H1 (cell line): ENCODE measurements around the gene SBF2. TPM values are rescaled to one million over a fixed set of nuclear protein-coding genes. Genes with fewer than 3 reads are reported as not detected.

Experiments
- CTCF ChIA-PET: fragments of 300-600 bp; sonication (Branson Sonifier 250); formaldehyde crosslinking; loops from one replicate; lab custom pipeline; 2021; ENCODE audit not compliant: partially characterized antibody; lab: Charles Lee
- POLR2A ChIA-PET: fragments of 300-600 bp; sonication (Branson Sonifier 250); formaldehyde crosslinking; loops from one replicate; lab custom pipeline; 2021; ENCODE audit warnings: inconsistent platforms; ENCODE audit not compliant: partially characterized antibody; lab: Charles Lee
- DNase-seq, 2 experiments: peaks; one replicate each; pipeline versions ENCODE4 v3.0.0 to v3.0.0-alpha.2; 2010 to 2022; ENCODE audit warnings: low spot score in 2 of 2, low read depth in 1 of 2, mixed read lengths in 1 of 2
- FAIRE-seq: peaks from 2 replicates; lab custom pipeline; 2011; peaks lifted over from hg19 to GRCh38; lab: Jason Lieb, UNC
- H2AFZ ChIP-seq: 2 replicates; pipeline ENCODE4 v1.8.1; 2012; ENCODE audit warnings: low read length, inconsistent platforms
- H2AK5ac ChIP-seq: 2 replicates; pipeline ENCODE4 v1.6.1; 2013; ENCODE audit warnings: low read depth, low read length
- H2BK120ac ChIP-seq: replicated peaks from 2 replicates; pipeline ENCODE3; 2013; ENCODE audit warnings: low read depth, low read length, inconsistent platforms
- H2BK12ac ChIP-seq: 2 replicates; pipeline ENCODE4 v1.6.1; 2013; ENCODE audit warnings: low read depth, low read length
- H2BK15ac ChIP-seq: 2 replicates; pipeline ENCODE4 v1.6.1; 2013; ENCODE audit warnings: low read length
- H2BK20ac ChIP-seq: 2 replicates; pipeline ENCODE4 v1.6.1; 2013; ENCODE audit warnings: low read length
- H2BK5ac ChIP-seq: 2 replicates; pipeline ENCODE4 v1.6.1; 2013; ENCODE audit warnings: low read depth, low read length
- H3K14ac ChIP-seq: 2 replicates; pipeline ENCODE4 v1.6.1; 2013; ENCODE audit warnings: inconsistent platforms; ENCODE audit not compliant: insufficient read length
- H3K18ac ChIP-seq: 2 replicates; pipeline ENCODE4 v1.6.1; 2013; ENCODE audit warnings: low read length; ENCODE audit errors: extremely low read depth
- H3K23ac ChIP-seq: 2 replicates; pipeline ENCODE4 v1.6.1; 2013; ENCODE audit warnings: inconsistent platforms; ENCODE audit not compliant: insufficient read length
- H3K23me2 ChIP-seq: 2 replicates; pipeline ENCODE4 v1.6.1; 2013; ENCODE audit warnings: low read depth, low read length
- H3K27ac ChIP-seq: 2 replicates; pipeline ENCODE4 v1.6.1; 2011; ENCODE audit warnings: low read depth, low read length, inconsistent platforms
- H3K27me3 ChIP-seq, 4 experiments: replicated peaks in 1 of 4; 1 replicate in 1 of 4; 2 replicates in 3 of 4; pipeline versions ENCODE4 v1.6.1 to v1.8.1; 2011 to 2013; ENCODE audit warnings: low read length in 3 of 4, mild to moderate bottlenecking in 3 of 4, inconsistent platforms in 2 of 4, mixed read lengths in 2 of 4, moderate library complexity in 1 of 4; ENCODE audit not compliant: control insufficient read depth in 3 of 4, insufficient read depth in 3 of 4; ENCODE audit errors: extremely low read depth in 1 of 4
- H3K36me3 ChIP-seq, 4 experiments: 2 replicates each; pipeline versions ENCODE4 v1.6.1 to v1.8.1; 2011 to 2013; ENCODE audit warnings: mild to moderate bottlenecking in 4 of 4, low read length in 3 of 4, moderate library complexity in 2 of 4, control low read depth in 1 of 4, inconsistent platforms in 1 of 4; ENCODE audit not compliant: insufficient read depth in 4 of 4, control insufficient read depth in 2 of 4
- H3K4ac ChIP-seq: replicated peaks from 2 replicates; pipeline ENCODE3; 2013; ENCODE audit warnings: low read length, low read depth, mixed read lengths, inconsistent platforms; ENCODE audit not compliant: insufficient read length
- H3K4me1 ChIP-seq, 4 experiments: replicated peaks in 1 of 4; 1 replicate in 1 of 4; 2 replicates in 3 of 4; pipeline versions ENCODE4 v1.6.1 to v1.8.1; 2011 to 2013; ENCODE audit warnings: low read length in 3 of 4, inconsistent platforms in 2 of 4, mixed read lengths in 1 of 4; ENCODE audit not compliant: insufficient read depth in 4 of 4, control insufficient read depth in 3 of 4
- H3K4me2 ChIP-seq, 2 experiments: 2 replicates each; pipeline versions ENCODE4 v1.6.1 to v1.8.1; 2011 to 2013; ENCODE audit warnings: low read depth in 2 of 2, low read length in 2 of 2, control low read depth in 1 of 2, inconsistent platforms in 1 of 2, mild to moderate bottlenecking in 1 of 2; ENCODE audit not compliant: insufficient read depth in 1 of 2
- H3K4me3 ChIP-seq, 4 experiments: fragments of 200-600, 300-600 bp in 1 of 4; sonication (generic), shearing (Covaris generic), sonication (Bioruptor Twin) in 1 of 4; 2 replicates each; pipeline versions ENCODE4 v1.5.1 to v1.8.1; 2011 to 2016; ENCODE audit warnings: low read length in 4 of 4, low read depth in 3 of 4, control low read depth in 2 of 4, inconsistent platforms in 2 of 4, mild to moderate bottlenecking in 2 of 4, mixed read lengths in 1 of 4, moderate library complexity in 1 of 4; ENCODE audit not compliant: insufficient read depth in 2 of 4; ENCODE audit errors: extremely low read depth in 1 of 4
- H3K56ac ChIP-seq: replicated peaks from 2 replicates; pipeline ENCODE3; 2013; ENCODE audit warnings: low read depth, mild to moderate bottlenecking, mixed read lengths, low read length, inconsistent platforms; ENCODE audit not compliant: insufficient read length
- H3K79me1 ChIP-seq: 2 replicates; pipeline ENCODE4 v1.6.1; 2013; ENCODE audit warnings: low read depth, low read length, control low read depth
- H3K79me2 ChIP-seq, 2 experiments: 2 replicates each; pipeline versions ENCODE4 v1.6.1 to v1.8.1; 2012 to 2013; ENCODE audit warnings: low read length in 2 of 2, mild to moderate bottlenecking in 2 of 2, inconsistent platforms in 1 of 2; ENCODE audit not compliant: insufficient read depth in 2 of 2, control insufficient read depth in 1 of 2
- H3K9ac ChIP-seq, 4 experiments: replicated peaks in 1 of 4; 1 replicate in 1 of 4; 2 replicates in 3 of 4; pipeline versions ENCODE4 v1.6.1 to v1.8.1; 2011 to 2013; ENCODE audit warnings: low read depth in 3 of 4, low read length in 3 of 4, control low read depth in 2 of 4, mild to moderate bottlenecking in 2 of 4, moderate library complexity in 2 of 4, inconsistent platforms in 1 of 4; ENCODE audit errors: extremely low read depth in 1 of 4
- H3K9me3 ChIP-seq, 2 experiments: 2 replicates each; pipeline versions ENCODE4 v1.6.1 to v1.8.1; 2012 to 2013; ENCODE audit warnings: mild to moderate bottlenecking in 2 of 2, moderate library complexity in 2 of 2, control low read depth in 1 of 2, inconsistent platforms in 1 of 2, low read depth in 1 of 2, low read length in 1 of 2, mixed read lengths in 1 of 2; ENCODE audit not compliant: insufficient read depth in 2 of 2
- H4K20me1 ChIP-seq, 2 experiments: replicated peaks in 1 of 2; 2 replicates each; pipeline versions ENCODE3 to v1.8.1; 2011 to 2013; ENCODE audit warnings: inconsistent platforms in 2 of 2, low read length in 2 of 2, mild to moderate bottlenecking in 1 of 2; ENCODE audit not compliant: insufficient read depth in 2 of 2, control insufficient read depth in 1 of 2
- H4K5ac ChIP-seq: 2 replicates; pipeline ENCODE4 v1.6.1; 2013; ENCODE audit warnings: low read length, low read depth, mixed read lengths, inconsistent platforms; ENCODE audit not compliant: insufficient read length
- H4K8ac ChIP-seq: 2 replicates; pipeline ENCODE4 v1.8.0; 2013; ENCODE audit warnings: mild to moderate bottlenecking, moderate library complexity, low read length, inconsistent platforms; ENCODE audit not compliant: insufficient read depth; ENCODE audit errors: extremely low read depth
- H4K91ac ChIP-seq: replicated peaks from 2 replicates; pipeline ENCODE3; 2013; ENCODE audit warnings: low read length, mixed read lengths, inconsistent platforms; ENCODE audit not compliant: insufficient read length
- ATF2 ChIP-seq: IDR thresholded peaks from 2 replicates; pipeline ENCODE4 v1.6.1; 2012; ENCODE audit warnings: low read length, inconsistent platforms
- CHD2 ChIP-seq: IDR thresholded peaks from 2 replicates; pipeline ENCODE4 v1.6.1; 2012; ENCODE audit warnings: low read length, improper control_type of control experiment
- EGR1 ChIP-seq: IDR thresholded peaks from 2 replicates; pipeline ENCODE4 v1.6.1; 2011; ENCODE audit warnings: low read depth, low read length, borderline replicate concordance
- GABPA ChIP-seq: IDR thresholded peaks from 2 replicates; pipeline ENCODE4 v1.6.1; 2011; ENCODE audit warnings: mild to moderate bottlenecking, low read length, moderate library complexity, borderline replicate concordance; ENCODE audit not compliant: insufficient read depth
- JUND ChIP-seq: IDR thresholded peaks from 2 replicates; pipeline ENCODE4 v1.6.1; 2011; ENCODE audit warnings: mild to moderate bottlenecking, improper control_type of control experiment, low read length
- KDM4A ChIP-seq: IDR thresholded peaks from one replicate; pipeline ENCODE4 v1.7.1; 2012; ENCODE audit warnings: low read depth, mild to moderate bottlenecking, moderate library complexity, low read length, inconsistent platforms; ENCODE audit not compliant: severe bottlenecking
- KDM5A ChIP-seq: fragments of 200-600 bp; IDR thresholded peaks from 2 replicates; pipeline ENCODE4 v1.7.1; 2012; ENCODE audit warnings: mild to moderate bottlenecking, low read length, inconsistent platforms, mixed read lengths
- POLR2A ChIP-seq, 2 experiments: IDR thresholded peaks; 1 replicate in 1 of 2; 2 replicates in 1 of 2; pipeline ENCODE4 v1.6.1; 2011; ENCODE audit warnings: low read depth in 2 of 2, low read length in 2 of 2, mild to moderate bottlenecking in 2 of 2; ENCODE audit errors: control extremely low read depth in 1 of 2
- POLR2AphosphoS5 ChIP-seq: IDR thresholded peaks from 2 replicates; pipeline ENCODE4 v1.6.1; 2011; ENCODE audit warnings: low read depth, low read length
- SIX5 ChIP-seq: IDR thresholded peaks from 2 replicates; pipeline ENCODE4 v1.6.1; 2011; ENCODE audit warnings: mild to moderate bottlenecking, low read depth, low read length
- SP1 ChIP-seq: IDR thresholded peaks from 2 replicates; pipeline ENCODE4 v1.6.1; 2011; ENCODE audit warnings: low read depth, low read length
- WGBS, 2 experiments: shearing (Covaris generic) in 1 of 2; methylation state at CpG; one replicate each; pipeline versions ENCODE4 v1.1.6 to v1.1.7; 2013 to 2015; ENCODE audit warnings: low lambda C conversion rate in 2 of 2, mixed read lengths in 2 of 2, inconsistent platforms in 1 of 2, low coverage in 1 of 2, missing lambda C conversion rate in 1 of 2; ENCODE audit not compliant: insufficient replicate concordance in 2 of 2, insufficient coverage in 1 of 2, insufficient read length in 1 of 2; ENCODE audit errors: extremely low coverage in 1 of 2, missing lambda C conversion rate in 1 of 2; 5-methylcytosine and 5-hydroxymethylcytosine counted together
- polyA plus RNA-seq, 7 experiments: library from polyadenylated mRNA; depleted of rRNA in 3 of 7; stranded (reverse) in 5 of 7; unstranded in 2 of 7; fragments of >200 nt in 5 of 7; fragments of 200-250 nt in 2 of 7; gene quantifications; 1 replicate in 5 of 7; 2 replicates in 1 of 7; 4 replicates in 1 of 7; pipeline versions ENCODE4 v1.2.1 to v1.2.3, GENCODE V29; 2011 to 2013; ENCODE audit warnings: missing spikeins in 2 of 7, mixed read lengths in 2 of 7
- total RNA-seq: library from RNA; stranded (reverse); fragmentation: NEBNext Ultra II Directional; extraction: Animal tissue kit (Norgen Biotek cat#: 25700); gene quantifications from 2 replicates; pipeline ENCODE4 v1.2.1, GENCODE V29; 2021
- TF ChIP-seq, protein P1 (sequence below): IDR thresholded peaks from 2 replicates; pipeline ENCODE4 v1.6.1; 2012; ENCODE audit warnings: inconsistent platforms

SBF2 gene
- total and polyA plus RNA-seq, 2 of the 8 experiments (the other 6 are each of a cell fraction or from before 2014, with no cell fraction given): 36.7 to 50.5 TPM

- POLR2A ChIA-PET: interaction anchor here (0.5 to 2.4 kb wide), 5 partner anchors 11 to 214 kb away, joined by 3 to 12 read pairs (median 3); no protein-coding TSS in a partner anchor
- CTCF ChIA-PET: interaction anchor here (0.6 to 8.5 kb wide), 36 partner anchors 9 to 250 kb away, joined by 3 to 130 read pairs (median 5); partner anchors contain the start of gene WEE1
- WGBS, 2 experiments: 71% methylated on average over 7 of the region's 7 CpGs; no CpG with 5 or more reads in 1 of the 2 experiments
- no peak for TF ChIP-seq GABPA
- TF ChIP-seq SIX5: no peak
- no peak for TF ChIP-seq KDM5A
- TF ChIP-seq, protein P1, sequence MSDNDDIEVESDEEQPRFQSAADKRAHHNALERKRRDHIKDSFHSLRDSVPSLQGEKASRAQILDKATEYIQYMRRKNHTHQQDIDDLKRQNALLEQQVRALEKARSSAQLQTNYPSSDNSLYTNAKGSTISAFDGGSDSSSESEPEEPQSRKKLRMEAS: no peak
- no peak for TF ChIP-seq KDM4A
- no peak for TF ChIP-seq POLR2A (IDR thresholded peaks at IDR 0.05; ENCODE audit: control extremely low read depth in 1 of 2, low read depth in 2 of 2, low read length in 2 of 2)
- TF ChIP-seq JUND: no peak
- TF ChIP-seq POLR2AphosphoS5: no peak
- TF ChIP-seq EGR1: no peak
- no peak for TF ChIP-seq SP1
- no peak for TF ChIP-seq CHD2
- peak; percentile 75; the same call in 1 of the 2 replicates for TF ChIP-seq ATF2
Observed at GRCh38 chr11:9748361-9748970, 545.6 kb downstream of the SBF2 start.

More at GRCh38 chr11:9748361-9748970, 545.6 kb downstream of the SBF2 start:
- Histone ChIP-seq H3K4me1 (no peaks in the 10 kb centered on the region), H2BK12ac (no peak overlapping the region), H2BK120ac (no peak overlapping the region), H3K4me2 (no peak overlapping the region), H3K14ac (no peak overlapping the region), H3K27ac (no peak overlapping the region), H3K18ac (no peak overlapping the region), H4K8ac (no peak overlapping the region), H3K23me2 (no peaks in the 10 kb centered on the region), H2BK20ac (no peak overlapping the region), H2BK5ac (no peak overlapping the region), H3K79me1 (no peaks in the 10 kb centered on the region), H3K9me3 (no peaks in the 10 kb centered on the region), H4K20me1 (no peaks in the 10 kb centered on the region), H3K27me3 (no peaks in the 10 kb centered on the region), H3K56ac (no peak overlapping the region), H4K91ac (no peak overlapping the region), H3K9ac (no peak overlapping the region), H2AK5ac (no peak overlapping the region), H3K36me3 (peaks cover 0 to 21% (median 11%) of the 10 kb centered on the region in 4 experiments; a peak in 6 of 8 replicates), H3K79me2 (no peaks in the 10 kb centered on the region), H2BK15ac (no peak overlapping the region), H2AFZ (no peak overlapping the region), H3K4me3 (no peak overlapping the region), H3K23ac (no peak overlapping the region), H4K5ac (no peak overlapping the region), H3K4ac (no peak overlapping the region)
- DNase-seq (peak in 1 of 2 experiments; percentile 64), FAIRE-seq (peak; percentile 39)
